ENCODE results near the gene DOK3. TPM values are rescaled to one million over a fixed set of nuclear protein-coding genes. Genes with fewer than 3 reads are reported as not detected.

DOK3 gene
- total RNA-seq, 4 donors from 2014 or later, result 6.1 to 16.6 (median 6.6) TPM

DNA sequence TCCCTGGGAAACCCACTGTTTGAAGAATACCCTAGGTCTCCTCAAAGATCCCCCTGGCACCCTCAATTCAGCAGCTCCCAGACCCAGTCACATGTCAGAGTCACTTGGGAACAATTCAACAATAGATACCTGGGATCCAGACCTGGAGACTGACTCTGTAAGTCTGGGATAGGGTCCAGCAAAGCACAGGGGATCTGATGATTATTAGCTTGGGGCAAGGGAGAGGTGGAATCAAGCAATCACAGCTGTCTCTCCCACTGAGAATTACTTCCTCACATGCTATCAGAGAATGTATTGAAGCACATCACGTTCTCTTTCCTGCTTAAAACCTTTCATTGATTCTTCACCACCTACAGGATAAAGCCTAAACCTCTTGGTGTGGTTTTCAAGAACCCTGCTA is 38.9 kb upstream of the DOK3 start:
- ATAC-seq, result no peak
- WGBS, 2 donors (ENCODE audit: low coverage in 1 of 2), result 78 to 89% methylated on average over 1 of the region's 1 CpG
- Histone ChIP-seq H3K36me3 (peaks cover 0 to 15% of the 10 kb centered on the region in 2 donors), H3K27me3 (no peaks in the 10 kb centered on the region), H3K4me3 (no peak overlapping the region), H3K9me3 (no peaks in the 10 kb centered on the region), H3K27ac (peak overlapping the region in 1 of 4 donors; percentile 44), H3K4me1 (peaks cover 9 to 94% (median 44%) of the 10 kb centered on the region in 3 donors)
- TF ChIP-seq EP300 (IDR thresholded peaks at IDR 0.05) (no peak), POLR2A (IDR thresholded peaks at IDR 0.05) (no peak), POLR2AphosphoS5 (IDR thresholded peaks at IDR 0.05) (no peak)
- TF ChIP-seq, protein P1, sequence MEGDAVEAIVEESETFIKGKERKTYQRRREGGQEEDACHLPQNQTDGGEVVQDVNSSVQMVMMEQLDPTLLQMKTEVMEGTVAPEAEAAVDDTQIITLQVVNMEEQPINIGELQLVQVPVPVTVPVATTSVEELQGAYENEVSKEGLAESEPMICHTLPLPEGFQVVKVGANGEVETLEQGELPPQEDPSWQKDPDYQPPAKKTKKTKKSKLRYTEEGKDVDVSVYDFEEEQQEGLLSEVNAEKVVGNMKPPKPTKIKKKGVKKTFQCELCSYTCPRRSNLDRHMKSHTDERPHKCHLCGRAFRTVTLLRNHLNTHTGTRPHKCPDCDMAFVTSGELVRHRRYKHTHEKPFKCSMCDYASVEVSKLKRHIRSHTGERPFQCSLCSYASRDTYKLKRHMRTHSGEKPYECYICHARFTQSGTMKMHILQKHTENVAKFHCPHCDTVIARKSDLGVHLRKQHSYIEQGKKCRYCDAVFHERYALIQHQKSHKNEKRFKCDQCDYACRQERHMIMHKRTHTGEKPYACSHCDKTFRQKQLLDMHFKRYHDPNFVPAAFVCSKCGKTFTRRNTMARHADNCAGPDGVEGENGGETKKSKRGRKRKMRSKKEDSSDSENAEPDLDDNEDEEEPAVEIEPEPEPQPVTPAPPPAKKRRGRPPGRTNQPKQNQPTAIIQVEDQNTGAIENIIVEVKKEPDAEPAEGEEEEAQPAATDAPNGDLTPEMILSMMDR (IDR thresholded peaks at IDR 0.05), result no peak

DNA sequence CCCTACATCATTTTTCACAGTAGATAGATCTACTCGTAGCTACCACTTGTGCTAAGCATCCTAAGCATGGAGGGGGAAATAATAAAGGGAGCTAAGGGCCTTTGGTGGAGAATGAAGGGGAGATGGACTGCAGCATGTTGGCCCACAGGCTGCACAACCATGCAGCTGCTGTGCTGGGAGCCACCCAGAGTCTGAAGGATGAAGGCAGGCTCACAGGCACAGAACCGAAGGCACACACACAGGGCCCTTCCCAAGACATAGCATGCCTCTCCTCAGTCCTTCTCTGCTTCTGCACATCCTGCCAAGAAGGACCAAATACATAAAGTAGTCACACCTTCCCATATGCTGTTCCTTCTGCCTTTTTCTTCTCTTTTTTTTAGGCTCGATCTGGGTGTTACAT is 38.1 kb upstream of the DOK3 start:
- Histone ChIP-seq H3K27me3 (no peaks in the 10 kb centered on the region), H3K9me3 (no peaks in the 10 kb centered on the region), H3K4me3 (no peak overlapping the region), H3K36me3 (peaks cover 0 to 15% of the 10 kb centered on the region in 2 donors), H3K27ac (peak overlapping the region in 3 of 4 donors; percentile 18 to 44 (median 25)), H3K4me1 (peaks cover 9 to 94% (median 37%) of the 10 kb centered on the region in 3 donors)
- no peak for ATAC-seq
- 60 to 88% methylated on average over 1 to 3 of the region's 3 CpGs for WGBS, 2 donors (ENCODE audit: low coverage in 1 of 2)
- TF ChIP-seq EP300 (IDR thresholded peaks at IDR 0.05) (no peak), POLR2AphosphoS5 (IDR thresholded peaks at IDR 0.05) (no peak), POLR2A (IDR thresholded peaks at IDR 0.05) (no peak)
- TF ChIP-seq, protein P1 (IDR thresholded peaks at IDR 0.05), result no peak

DNA sequence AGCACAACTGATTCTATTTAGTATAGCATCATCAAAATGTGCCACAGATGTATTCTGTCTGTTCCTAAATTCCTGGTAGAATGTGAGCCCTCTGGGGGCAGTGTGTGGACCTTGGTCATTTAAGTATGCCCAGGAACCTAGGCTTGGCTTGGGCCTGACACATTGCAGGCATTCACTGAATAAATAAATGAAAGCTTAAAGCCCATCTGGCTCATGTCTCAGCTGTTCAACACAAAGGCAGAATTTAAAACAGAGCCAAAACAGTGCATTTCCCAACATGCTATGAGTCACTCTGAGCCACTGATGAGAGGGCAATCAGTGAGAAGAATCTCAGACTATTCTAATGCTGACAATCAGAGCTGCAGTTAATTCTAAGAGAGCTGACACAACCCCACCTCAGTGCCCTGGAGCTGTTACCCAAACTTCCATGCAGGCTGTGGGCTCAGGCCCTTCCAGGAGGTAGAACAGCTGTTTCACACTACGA is 36.7 kb upstream of the DOK3 start:
- Histone ChIP-seq H3K4me3 (no peak overlapping the region), H3K9me3 (no peaks in the 10 kb centered on the region), H3K27me3 (no peaks in the 10 kb centered on the region), H3K4me1 (peaks cover 9 to 81% (median 37%) of the 10 kb centered on the region in 3 donors), H3K36me3 (peaks cover 0 to 3% of the 10 kb centered on the region in 2 donors), H3K27ac (peak overlapping the region; percentile 77 to 97 (median 90))
- peak; percentile 99 for TF ChIP-seq POLR2AphosphoS5 (IDR thresholded peaks at IDR 0.05)
- TF ChIP-seq, protein P1 (IDR thresholded peaks at IDR 0.05), result no peak
- ATAC-seq, result peak; percentile 90
- 20% methylated on average over 1 of the region's 1 CpG; no CpG with 5 or more reads in 1 of the 2 donors for WGBS, 2 donors (ENCODE audit: low coverage in 1 of 2)

DNA sequence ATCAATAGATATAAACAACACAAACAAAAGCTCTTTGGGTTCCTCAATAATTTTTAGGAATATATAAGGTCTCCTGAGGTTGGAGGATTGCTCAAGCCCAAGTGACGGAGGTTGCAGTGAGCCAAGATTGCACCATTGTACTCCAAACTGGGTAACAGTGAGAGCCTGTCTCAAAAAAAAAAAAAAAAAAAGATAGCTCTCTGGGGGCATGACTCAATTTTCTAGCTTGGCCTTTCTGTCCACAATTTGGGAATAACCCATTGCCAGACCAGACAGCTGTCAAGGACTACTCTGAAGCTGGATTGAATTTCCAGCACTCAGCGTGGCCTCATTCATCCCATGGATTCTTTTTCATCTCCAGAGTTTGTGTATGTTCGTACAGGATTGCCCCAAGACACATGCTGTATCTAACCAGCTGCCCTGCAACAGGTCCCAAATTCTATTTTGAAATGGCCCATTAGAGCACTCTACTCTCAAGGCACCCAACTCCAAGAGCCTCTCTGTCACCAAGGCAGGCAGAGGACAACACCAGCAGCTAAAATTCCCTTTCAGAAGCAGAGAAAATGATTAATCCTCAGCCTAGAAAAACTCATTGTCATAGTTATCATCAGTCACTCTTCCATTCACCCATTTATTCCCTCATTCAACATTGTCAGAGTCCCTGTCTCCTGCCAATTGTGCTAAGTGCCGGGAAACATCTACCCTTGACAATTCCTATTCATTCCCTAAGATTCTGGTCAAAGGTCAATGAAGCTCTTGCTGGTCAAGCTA is 36.0 kb upstream of the DOK3 start:
- H3K4me3 ChIP-seq, result no peak overlapping the region
- H3K27ac ChIP-seq, result peak overlapping the region; percentile 77 to 97 (median 90)
- H3K27me3 ChIP-seq, result no peaks in the 10 kb centered on the region
- 5 to 29% methylated on average over 3 to 4 of the region's 4 CpGs for WGBS, 2 donors (ENCODE audit: low coverage in 1 of 2)
- peak; percentile 80 for ATAC-seq
- TF ChIP-seq, protein P1 (IDR thresholded peaks at IDR 0.05), result no peak
- TF ChIP-seq POLR2A (IDR thresholded peaks at IDR 0.05) (no peak), POLR2AphosphoS5 (IDR thresholded peaks at IDR 0.05) (peak; percentile 87), EP300 (IDR thresholded peaks at IDR 0.05) (no peak)
- H3K9me3 ChIP-seq, result no peaks in the 10 kb centered on the region
- no peaks in the 10 kb centered on the region for H3K36me3 ChIP-seq
- peaks cover 9 to 80% (median 37%) of the 10 kb centered on the region in 3 donors for H3K4me1 ChIP-seq
